Right ventricle myocardium inferior (tissue), 1 donor: ENCODE results near the gene BLOC1S6. TPM values are rescaled to one million over a fixed set of nuclear protein-coding genes. Genes with fewer than 3 reads are reported as not detected.

Source experiments
- ATAC-seq: fragments of 200-7000 bp; cut with Tn5 transposase; one replicate; pipeline ENCODE4 v1.9.1; 2020; ENCODE audit warnings: mild to moderate bottlenecking, moderate library complexity
- DNase-seq: peaks from one replicate; pipeline ENCODE4 v3.0.0; 2021; ENCODE audit errors: missing footprints
- intact Hi-C: fragments of 100-400 bp; cut with DNase I; formaldehyde crosslinking; loops from one replicate; pipeline ENCODE4 v1.11.0; 2022
- total RNA-seq: library from RNA; stranded (reverse); fragmentation: NEBNext Ultra II Directional; extraction: Animal tissue kit (Norgen Biotek cat#: 25700); gene quantifications from one replicate; pipeline ENCODE4 v1.2.1, GENCODE V29; 2021
- donor health status: DM: no; HTN: yes; CAD: no; lungs with severe emphysema.

Gene BLOC1S6
- total RNA-seq, 1 donor from 2014 or later, result 25.0 TPM

- DNase-seq (no peak), ATAC-seq (no peak)
- intact Hi-C loops, result no loop called here
Observed at GRCh38 chr15:45586125-45586524, 1.1 kb upstream of the BLOC1S6 start.

DNA sequence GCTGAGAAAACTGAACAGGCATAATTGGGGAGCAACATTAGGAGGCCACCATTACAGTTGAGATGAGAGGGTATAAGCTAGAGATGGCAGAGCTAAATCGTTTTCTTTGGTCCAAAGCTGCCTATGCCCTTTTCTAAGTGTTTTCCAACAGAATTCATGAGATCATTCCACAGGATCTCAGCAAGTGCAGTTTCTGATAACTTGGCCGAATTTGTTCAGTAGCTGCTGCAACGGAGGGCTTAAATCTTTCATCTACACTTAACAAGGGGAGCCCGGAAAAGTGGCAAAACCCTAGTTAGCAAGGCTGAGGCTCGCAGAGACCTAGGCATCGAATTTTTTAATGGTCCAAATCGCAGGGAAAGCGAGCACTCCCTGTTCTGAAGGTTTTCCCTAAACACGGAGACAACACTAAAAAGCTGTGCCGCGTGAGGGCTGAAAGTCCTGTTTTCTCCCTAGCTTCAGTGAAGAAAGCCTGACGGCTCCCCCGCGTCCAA, 531 bp upstream of the BLOC1S6 start:
- DNase-seq, result no peak
- intact Hi-C loops, result loop anchor here (1.0 kb wide), 1 partner anchor 64 kb away; the partner anchor contains the start of gene SLC30A4
- ATAC-seq, result no peak

- ATAC-seq, result no peak
- intact Hi-C loops, result loop anchor here (1.0 kb wide), 1 partner anchor 66 kb away; the partner anchor contains the start of gene SLC30A4
- DNase-seq, result no peak
Observed at GRCh38 chr15:45587863-45588170, 638 bp downstream of the BLOC1S6 start.

DNA sequence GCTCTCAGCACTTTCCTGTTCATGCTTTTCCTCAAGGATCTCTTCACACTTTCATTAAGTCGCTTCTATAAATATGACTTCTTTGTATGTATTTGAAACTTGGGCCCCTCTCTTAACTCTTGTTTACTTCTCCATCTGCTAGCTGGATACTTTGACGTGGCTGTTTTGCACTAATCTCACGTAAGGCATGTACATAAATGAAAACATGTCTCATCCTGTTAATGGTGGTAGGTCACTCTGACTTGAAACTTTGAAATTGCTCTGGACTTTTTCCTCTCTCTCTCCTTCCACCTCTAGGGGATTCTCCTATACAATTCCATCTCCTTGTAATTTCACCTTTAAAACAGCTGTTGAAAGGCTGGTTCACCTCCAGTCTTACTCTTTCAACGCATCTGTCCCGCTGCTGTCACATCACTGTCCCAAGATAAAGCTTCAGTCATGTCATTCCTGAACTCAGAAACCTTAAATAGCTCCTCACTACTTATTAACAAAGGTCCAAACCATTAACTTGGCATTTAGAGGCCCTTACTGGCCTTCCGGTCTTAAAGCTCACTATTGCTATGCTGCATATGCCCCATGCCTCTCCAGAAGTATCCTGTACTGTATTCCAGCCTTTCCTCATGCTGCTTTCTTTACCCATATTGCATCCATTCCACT, 1.2 kb downstream of the BLOC1S6 start:
- ATAC-seq (no peak), DNase-seq (no peak)
- intact Hi-C loops, result no loop called here

GRCh38 chr15:45589256-45589655, 2.1 kb downstream of the BLOC1S6 start:
- DNase-seq (no peak), ATAC-seq (no peak)
- intact Hi-C loops, result no loop called here

DNA sequence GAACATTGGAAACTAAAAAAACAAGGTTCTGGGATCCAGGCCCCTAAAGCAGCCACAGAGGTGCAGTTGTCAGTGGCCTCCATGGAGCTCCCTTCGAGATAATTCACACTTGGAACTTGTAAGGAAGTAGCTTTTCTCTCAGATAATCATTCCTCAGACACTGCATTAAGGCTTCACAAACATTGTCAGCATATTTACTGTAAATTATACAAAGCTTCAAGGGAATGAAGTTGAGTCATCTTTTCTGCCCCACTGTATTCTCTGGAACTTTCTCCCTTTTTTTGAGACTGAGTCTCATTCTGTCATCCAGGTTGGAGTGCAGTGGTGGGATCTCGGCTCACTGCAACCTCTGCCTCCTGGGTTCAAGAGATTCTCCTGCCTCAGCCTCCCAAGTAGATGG, 7.1 kb downstream of the BLOC1S6 start:
- intact Hi-C loops, result no loop called here
- DNase-seq (no peak), ATAC-seq (no peak)

DNA sequence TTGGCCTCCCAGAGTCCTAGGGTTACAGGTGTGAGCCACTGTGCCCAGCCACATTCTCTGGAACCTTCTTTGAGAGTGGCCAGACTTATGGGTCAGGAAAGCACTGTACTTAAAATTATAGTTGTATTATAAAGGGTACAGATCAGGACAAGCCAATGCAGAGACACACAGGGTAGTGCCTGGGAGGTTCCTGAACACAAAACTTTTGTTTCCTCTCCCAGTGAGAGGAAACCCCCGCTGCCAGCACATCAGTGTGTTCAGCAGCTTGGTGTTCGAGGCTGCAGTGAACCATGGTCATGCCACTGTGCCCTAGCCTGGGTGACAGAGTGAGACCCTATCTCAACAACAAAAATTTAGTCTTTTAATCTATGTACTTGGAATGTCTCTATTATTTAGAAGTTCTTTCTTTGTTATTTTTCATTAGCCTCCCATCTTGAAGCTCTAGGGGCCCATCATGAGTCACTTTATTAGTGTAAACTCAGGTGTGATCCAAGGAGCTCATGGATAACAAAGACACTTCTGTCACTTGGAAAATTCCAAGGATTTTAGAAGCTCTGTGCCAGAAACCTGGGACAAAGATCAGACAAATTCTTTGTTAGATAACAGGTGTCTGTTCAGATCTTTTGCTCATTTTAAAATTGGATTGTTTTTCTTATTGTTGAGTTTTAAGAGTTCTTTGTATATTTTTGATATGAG, 7.8 kb downstream of the BLOC1S6 start:
- intact Hi-C loops, result no loop called here
- no peak for DNase-seq
- no peak for ATAC-seq

- intact Hi-C loops, result no loop called here
- no peak for ATAC-seq
Observed at GRCh38 chr15:45603881-45604280, 16.7 kb downstream of the BLOC1S6 start.

GRCh38 chr15:45604326-45604725, 17.1 kb downstream of the BLOC1S6 start:
- no peak for DNase-seq
- intact Hi-C loops, result no loop called here
- no peak for ATAC-seq

More at GRCh38 chr15:45603881-45604280, 16.7 kb downstream of the BLOC1S6 start:
- no peak for DNase-seq

- no peak for ATAC-seq
- no peak for DNase-seq
- intact Hi-C loops, result no loop called here
Observed at GRCh38 chr15:45606413-45606812, 19.2 kb downstream of the BLOC1S6 start.

GRCh38 chr15:45606841-45607240, 19.7 kb downstream of the BLOC1S6 start:
- intact Hi-C loops, result no loop called here
- ATAC-seq (no peak), DNase-seq (no peak)

- DNase-seq (no peak), ATAC-seq (no peak)
- intact Hi-C loops, result loop anchor here (5.0 kb wide), 1 partner anchor 89 kb away; the partner anchor contains the start of gene SLC30A4
Observed at GRCh38 chr15:45611305-45611704, 24.1 kb downstream of the BLOC1S6 start.

- intact Hi-C loops, result loop anchor here (5.0 kb wide), 1 partner anchor 91 kb away; the partner anchor contains the start of gene SLC30A4
- DNase-seq (no peak), ATAC-seq (no peak)
Observed at GRCh38 chr15:45612790-45613415, 25.7 kb downstream of the BLOC1S6 start.

GRCh38 chr15:45616901-45617323, 29.7 kb downstream of the BLOC1S6 start:
- intact Hi-C loops, result no loop called here
- DNase-seq (no peak), ATAC-seq (no peak)

DNA sequence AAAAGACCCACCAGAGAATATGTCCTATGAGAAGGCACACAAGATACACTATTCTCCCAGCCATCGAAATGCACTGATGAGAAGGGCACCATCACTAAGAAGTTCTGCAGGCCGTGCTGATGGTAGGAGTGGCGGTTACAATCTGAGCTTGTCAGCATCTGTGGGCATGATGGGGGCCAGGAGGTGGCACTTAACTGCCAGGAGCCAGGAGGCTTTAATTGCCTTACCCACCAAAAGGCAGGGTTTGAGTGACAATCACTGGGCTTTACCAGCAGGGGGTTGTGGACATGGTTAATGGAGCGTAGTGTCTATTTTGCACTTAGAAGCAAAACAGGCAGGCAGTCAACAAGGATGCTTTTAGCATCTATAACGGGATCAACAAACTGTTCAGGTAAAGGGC, 31.6 kb downstream of the BLOC1S6 start:
- ATAC-seq (no peak), DNase-seq (no peak)
- intact Hi-C loops, result no loop called here

DNA sequence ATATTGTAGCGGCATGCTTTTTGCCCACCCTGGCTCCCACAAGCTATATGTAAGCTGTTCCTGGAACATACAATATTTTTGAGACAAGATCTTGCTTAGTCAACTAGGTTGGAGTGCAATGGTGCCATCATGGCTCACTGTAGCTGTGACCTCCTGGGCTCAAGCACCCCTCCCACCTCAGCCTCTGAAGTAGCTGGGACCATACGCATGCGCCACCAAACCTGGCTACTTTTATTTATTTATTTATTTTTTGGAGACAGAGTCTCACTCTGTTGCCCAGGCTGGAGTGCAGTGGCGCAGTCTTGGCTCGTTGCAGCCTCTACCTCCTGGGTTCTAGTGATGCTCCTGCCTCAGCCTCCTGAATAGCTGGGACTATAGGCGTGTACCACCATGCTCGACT, 41.0 kb downstream of the BLOC1S6 start:
- intact Hi-C loops, result no loop called here
- ATAC-seq (no peak), DNase-seq (no peak)

GRCh38 chr15:45630917-45631691, 43.9 kb downstream of the BLOC1S6 start:
- ATAC-seq (no peak), DNase-seq (no peak)
- intact Hi-C loops, result no loop called here

DNA sequence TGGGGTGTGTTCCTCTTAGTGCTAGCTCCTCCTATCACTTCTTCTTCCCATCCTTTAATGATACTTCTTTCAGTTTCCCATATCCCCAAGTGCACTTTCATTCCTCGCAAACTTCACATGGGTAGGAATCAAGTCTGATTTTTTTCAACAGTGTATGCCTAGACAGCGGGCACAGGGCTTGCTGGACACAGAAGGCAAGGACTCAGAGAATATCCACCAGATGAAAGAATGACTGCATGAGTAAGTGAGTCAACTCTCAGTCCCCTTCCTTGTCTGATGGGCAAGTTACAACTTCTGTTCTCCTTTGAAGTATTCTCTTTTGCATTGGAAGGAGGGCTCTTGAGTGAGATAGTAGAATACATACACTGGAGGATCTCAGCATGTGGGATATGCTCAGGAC, 44.6 kb downstream of the BLOC1S6 start:
- intact Hi-C loops, result no loop called here
- no peak for DNase-seq
- ATAC-seq, result no peak
